K562 (cell line): ENCODE data around the gene TNN. TPM values are rescaled to one million over a fixed set of nuclear protein-coding genes. Genes with fewer than 3 reads are reported as not detected.
A peak's percentile ranks its signal among the peaks of the same experiment; 100 is the strongest.

Source experiments
- ATAC-seq: fragments of 200-7000 bp; cut with Tn5 transposase; 3 replicates; pipeline ENCODE4 v1.9.1; 2020; ENCODE audit warnings: moderate library complexity
- BruUV-seq: library from RNA; stranded (reverse); fragments of 400-500 nt; replicated peaks from 2 replicates; lab custom pipeline; 2021; lab: Mats Ljungman, UMichigan
- CTCF ChIA-PET: fragments of 300-600 bp; formaldehyde crosslinking; extraction: SDS; loops from one replicate; lab custom pipeline; 2021; ENCODE audit warnings: low intra/inter-chr PET ratio; lab: Yijun Ruan, JAX
- POLR2A ChIA-PET: fragments of 300-600, 350-650 bp; sonication (Branson Sonifier 250); formaldehyde crosslinking; extraction: SDS; loops from one replicate; lab custom pipeline; 2021; ENCODE audit warnings: antibody characterized with exemption, inconsistent platforms; lab: Yijun Ruan, JAX
- DNase-seq, 4 experiments: peaks; one replicate each; pipeline versions ENCODE4 v3.0.0 to v3.0.0-alpha.2; 2011 to 2018; ENCODE audit warnings: low spot score in 3 of 4, mixed read lengths in 3 of 4; ENCODE audit errors: extremely low read depth in 1 of 4
- FAIRE-seq: peaks from 2 replicates; lab custom pipeline; 2011; peaks lifted over from hg19 to GRCh38; lab: Jason Lieb, UNC
- H2AFZ ChIP-seq: 2 replicates; pipeline ENCODE4 v1.6.0; 2011; ENCODE audit warnings: low read depth, low read length, control low read depth, inconsistent platforms
- H3K27ac ChIP-seq: fragments of 200-600 bp; 3 replicates; pipeline ENCODE4 v1.8.0; 2011; ENCODE audit warnings: low read depth, mild to moderate bottlenecking, control low read depth, inconsistent platforms, low read length, moderate library complexity, mixed read lengths; ENCODE audit errors: extremely low read depth
- H3K27me3 ChIP-seq, 2 experiments: fragments of 300-600 bp in 1 of 2; 2 replicates in 1 of 2; 3 replicates in 1 of 2; pipeline versions ENCODE4 v1.6.0 to v1.8.0; 2011; ENCODE audit warnings: inconsistent platforms in 2 of 2, low read length in 2 of 2, mild to moderate bottlenecking in 1 of 2, mixed read lengths in 1 of 2, moderate library complexity in 1 of 2; ENCODE audit not compliant: control insufficient read depth in 2 of 2, insufficient read depth in 2 of 2
- H3K36me3 ChIP-seq: fragments of 300-600 bp; 3 replicates; pipeline ENCODE4 v1.8.0; 2011; ENCODE audit warnings: mild to moderate bottlenecking, low read length, inconsistent platforms; ENCODE audit not compliant: control insufficient read depth, insufficient read depth
- H3K4me1 ChIP-seq, 2 experiments: fragments of 200-600 bp in 1 of 2; replicated peaks in 1 of 2; 2 replicates in 1 of 2; 3 replicates in 1 of 2; pipeline versions ENCODE4 v1.5.1 to v1.8.0; 2011; ENCODE audit warnings: inconsistent platforms in 2 of 2, low read length in 2 of 2, mild to moderate bottlenecking in 1 of 2, mixed read lengths in 1 of 2, moderate library complexity in 1 of 2; ENCODE audit not compliant: control insufficient read depth in 2 of 2, insufficient read depth in 2 of 2
- H3K4me2 ChIP-seq: 2 replicates; pipeline ENCODE4 v1.6.1; 2011; ENCODE audit warnings: low read length, control low read depth, inconsistent platforms, mixed read lengths; ENCODE audit not compliant: insufficient read depth
- H3K4me3 ChIP-seq: fragments of 200-600 bp; sonication (generic), shearing (Covaris generic); 2 replicates; pipeline ENCODE4 v1.5.1; 2016; ENCODE audit warnings: control low read depth, inconsistent platforms
- H3K79me2 ChIP-seq: fragments of 200-600 bp; 3 replicates; pipeline ENCODE4 v1.8.0; 2011; ENCODE audit warnings: low read length, inconsistent platforms; ENCODE audit not compliant: control insufficient read depth, insufficient read depth
- H3K9ac ChIP-seq, 2 experiments: 2 replicates each; pipeline versions ENCODE4 v1.6.0 to v1.6.1; 2011; ENCODE audit warnings: low read depth in 2 of 2, low read length in 2 of 2, control low read depth in 1 of 2, inconsistent platforms in 1 of 2, mild to moderate bottlenecking in 1 of 2, mixed read lengths in 1 of 2; ENCODE audit not compliant: insufficient read depth in 1 of 2
- H3K9me1 ChIP-seq: one replicate; pipeline ENCODE4 v1.6.0; 2011; ENCODE audit warnings: inconsistent platforms, mild to moderate bottlenecking, low read length, moderate library complexity; ENCODE audit not compliant: control insufficient read depth, insufficient read depth
- H3K9me3 ChIP-seq: replicated peaks from 2 replicates; pipeline ENCODE4 v1.5.1; 2011; ENCODE audit warnings: low read depth, low read length, inconsistent platforms; ENCODE audit not compliant: control insufficient read depth, insufficient read depth
- H4K20me1 ChIP-seq: replicated peaks from 2 replicates; pipeline ENCODE4 v1.6.1; 2011; ENCODE audit warnings: low read length, inconsistent platforms, mixed read lengths; ENCODE audit not compliant: control insufficient read depth, insufficient read depth
- ATF7 ChIP-seq: fragments of 450-650 bp; IDR thresholded peaks from 2 replicates; pipeline ENCODE4 v1.7.1; 2014; ENCODE audit warnings: mild to moderate bottlenecking, moderate library complexity
- L3MBTL2 ChIP-seq: fragments of 450-650 bp; IDR thresholded peaks from 2 replicates; pipeline ENCODE4 v1.6.1; 2016; ENCODE audit warnings: mild to moderate bottlenecking, moderate library complexity
- WGBS: fragments of 100-300 bp; shearing (Covaris generic); methylation state at CpG from one replicate; pipeline ENCODE4 v1.1.6; 2016; ENCODE audit warnings: low coverage, mixed read lengths; ENCODE audit not compliant: insufficient coverage; ENCODE audit errors: missing lambda C conversion rate; 5-methylcytosine and 5-hydroxymethylcytosine counted together
- in situ Hi-C: fragments of 300-500 bp; cut with MboI; formaldehyde crosslinking; loops from 4 replicates; pipeline ENCODE4 v1.15.0; 2018; ENCODE audit warnings: inconsistent platforms, mixed read lengths
- intact Hi-C: fragments of 100-400 bp; cut with micrococcal nuclease; formaldehyde crosslinking; loops from 2 replicates; pipeline ENCODE4 v1.14.2; 2022
- polyA plus RNA-seq, 8 experiments: library from polyadenylated mRNA; depleted of rRNA in 4 of 8; stranded (reverse) in 5 of 8; unstranded in 3 of 8; fragments of >200 nt; fragmentation: Nextera tagmentation in 2 of 8; fragmentation: Illumina TruSeq in 1 of 8; extraction: Ambion mirVana in 2 of 8; extraction: Trizol in 1 of 8; gene quantifications; 2 replicates each; pipeline versions ENCODE4 v1.2.1 to v1.2.3, GENCODE V29; 2011 to 2014; ENCODE audit warnings: inconsistent platforms in 1 of 8, missing spikeins in 1 of 8
- total RNA-seq, 7 experiments: library from RNA; depleted of rRNA in 6 of 7; stranded (reverse); fragments of >200 nt in 6 of 7; fragmentation: Illumina TruSeq in 2 of 7; extraction: Trizol in 2 of 7; gene quantifications; 2 replicates each; pipeline versions ENCODE4 v1.2.1 to v1.2.3, GENCODE V29; 2011 to 2021; ENCODE audit warnings: low replicate concordance in 1 of 7
- TF ChIP-seq, protein P1 (sequence below): fragments of 450-650 bp; IDR thresholded peaks from 2 replicates; pipeline ENCODE4 v1.6.1; 2016; ENCODE audit warnings: mild to moderate bottlenecking, moderate library complexity
- TF ChIP-seq, protein P2 (sequence below): sonication (generic); formaldehyde crosslinking; IDR thresholded peaks from 2 replicates; pipeline ENCODE4 v1.5.0; 2020; ENCODE audit warnings: missing genetic modification reagents
- TF ChIP-seq, protein P3 (sequence below), 2 experiments: IDR thresholded peaks; 2 replicates each; pipeline ENCODE4 v1.6.1; 2011; ENCODE audit warnings: borderline replicate concordance in 1 of 2, control low read depth in 1 of 2, low read depth in 1 of 2, low read length in 1 of 2, mild to moderate bottlenecking in 1 of 2, mixed read lengths in 1 of 2, moderate library complexity in 1 of 2; ENCODE audit not compliant: insufficient read depth in 1 of 2, insufficient read length in 1 of 2, poor library complexity in 1 of 2, severe bottlenecking in 1 of 2; ENCODE audit errors: extremely low read depth in 1 of 2

TNN gene
- total and polyA plus RNA-seq, 9 of the 15 experiments (the other 6 are each of a cell fraction or from before 2014, with no cell fraction given), result 0.01 to 0.09 (median 0.07) TPM; not detected in 4

DNA sequence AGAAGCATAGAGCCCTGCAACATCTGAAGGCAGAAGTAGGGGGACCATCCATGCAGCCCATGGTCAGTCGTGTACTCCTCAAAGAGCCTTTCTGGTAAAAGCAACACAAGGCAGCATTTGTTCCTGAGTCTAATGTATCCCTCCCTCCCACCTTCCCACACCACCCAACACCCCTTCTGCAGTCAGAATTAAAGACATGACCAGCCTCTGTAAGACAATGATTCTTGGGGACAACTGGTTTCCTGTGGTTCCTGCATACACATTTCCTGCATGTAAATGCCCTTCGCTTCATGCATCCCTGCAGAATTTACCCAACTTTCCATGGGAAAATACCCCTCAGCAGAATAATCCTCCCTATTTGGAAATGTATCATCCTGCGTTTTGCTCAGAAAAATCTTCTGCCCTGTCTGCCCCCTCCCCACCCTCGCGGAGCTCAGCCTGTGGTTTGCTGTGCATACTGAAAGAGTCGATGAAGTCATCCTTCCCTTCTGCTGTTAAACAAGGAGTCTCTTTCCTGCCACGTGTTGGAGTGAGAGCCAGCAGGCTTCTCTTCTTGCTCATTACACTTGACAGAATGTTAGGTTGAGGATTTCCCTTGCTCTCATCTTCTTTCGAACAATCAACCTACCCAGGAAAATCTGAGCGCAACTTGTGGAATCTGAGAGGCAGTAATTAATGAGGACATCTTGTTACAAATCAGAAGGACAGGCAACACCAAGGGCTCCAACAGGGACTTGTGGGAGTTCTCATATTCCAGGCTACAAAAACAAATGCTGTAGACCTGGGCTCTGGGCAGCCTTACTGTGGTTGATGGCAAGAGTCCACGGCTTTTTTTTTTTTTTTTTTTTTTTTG, 4.7 kb downstream of the TNN start:
- CTCF ChIA-PET, result no interaction called here
- in situ Hi-C loops (no loop called here), intact Hi-C loops (no loop called here)
- BruUV-seq, result no TSS peak
- WGBS, result 2% methylated on average over 10 of the region's 10 CpGs
- Histone ChIP-seq H4K20me1 (no peaks in the 10 kb centered on the region), H2AFZ (no peak overlapping the region), H3K9ac (no peak overlapping the region), H3K4me1 (no peaks in the 10 kb centered on the region), H3K27ac (no peak overlapping the region), H3K79me2 (no peaks in the 10 kb centered on the region), H3K9me1 (no peaks in the 10 kb centered on the region), H3K4me2 (no peak overlapping the region), H3K4me3 (no peak overlapping the region), H3K9me3 (no peaks in the 10 kb centered on the region), H3K36me3 (no peaks in the 10 kb centered on the region), H3K27me3 (peaks cover 53 to 54% of the 10 kb centered on the region in 2 experiments)
- DNase-seq (no peak), FAIRE-seq (no peak), ATAC-seq (peak; percentile 52; the same call in 2 of the 3 replicates)
- POLR2A ChIA-PET, result no interaction called here
- peak; percentile 60; the same call in 1 of the 2 replicates for TF ChIP-seq L3MBTL2
- TF ChIP-seq, protein P1, sequence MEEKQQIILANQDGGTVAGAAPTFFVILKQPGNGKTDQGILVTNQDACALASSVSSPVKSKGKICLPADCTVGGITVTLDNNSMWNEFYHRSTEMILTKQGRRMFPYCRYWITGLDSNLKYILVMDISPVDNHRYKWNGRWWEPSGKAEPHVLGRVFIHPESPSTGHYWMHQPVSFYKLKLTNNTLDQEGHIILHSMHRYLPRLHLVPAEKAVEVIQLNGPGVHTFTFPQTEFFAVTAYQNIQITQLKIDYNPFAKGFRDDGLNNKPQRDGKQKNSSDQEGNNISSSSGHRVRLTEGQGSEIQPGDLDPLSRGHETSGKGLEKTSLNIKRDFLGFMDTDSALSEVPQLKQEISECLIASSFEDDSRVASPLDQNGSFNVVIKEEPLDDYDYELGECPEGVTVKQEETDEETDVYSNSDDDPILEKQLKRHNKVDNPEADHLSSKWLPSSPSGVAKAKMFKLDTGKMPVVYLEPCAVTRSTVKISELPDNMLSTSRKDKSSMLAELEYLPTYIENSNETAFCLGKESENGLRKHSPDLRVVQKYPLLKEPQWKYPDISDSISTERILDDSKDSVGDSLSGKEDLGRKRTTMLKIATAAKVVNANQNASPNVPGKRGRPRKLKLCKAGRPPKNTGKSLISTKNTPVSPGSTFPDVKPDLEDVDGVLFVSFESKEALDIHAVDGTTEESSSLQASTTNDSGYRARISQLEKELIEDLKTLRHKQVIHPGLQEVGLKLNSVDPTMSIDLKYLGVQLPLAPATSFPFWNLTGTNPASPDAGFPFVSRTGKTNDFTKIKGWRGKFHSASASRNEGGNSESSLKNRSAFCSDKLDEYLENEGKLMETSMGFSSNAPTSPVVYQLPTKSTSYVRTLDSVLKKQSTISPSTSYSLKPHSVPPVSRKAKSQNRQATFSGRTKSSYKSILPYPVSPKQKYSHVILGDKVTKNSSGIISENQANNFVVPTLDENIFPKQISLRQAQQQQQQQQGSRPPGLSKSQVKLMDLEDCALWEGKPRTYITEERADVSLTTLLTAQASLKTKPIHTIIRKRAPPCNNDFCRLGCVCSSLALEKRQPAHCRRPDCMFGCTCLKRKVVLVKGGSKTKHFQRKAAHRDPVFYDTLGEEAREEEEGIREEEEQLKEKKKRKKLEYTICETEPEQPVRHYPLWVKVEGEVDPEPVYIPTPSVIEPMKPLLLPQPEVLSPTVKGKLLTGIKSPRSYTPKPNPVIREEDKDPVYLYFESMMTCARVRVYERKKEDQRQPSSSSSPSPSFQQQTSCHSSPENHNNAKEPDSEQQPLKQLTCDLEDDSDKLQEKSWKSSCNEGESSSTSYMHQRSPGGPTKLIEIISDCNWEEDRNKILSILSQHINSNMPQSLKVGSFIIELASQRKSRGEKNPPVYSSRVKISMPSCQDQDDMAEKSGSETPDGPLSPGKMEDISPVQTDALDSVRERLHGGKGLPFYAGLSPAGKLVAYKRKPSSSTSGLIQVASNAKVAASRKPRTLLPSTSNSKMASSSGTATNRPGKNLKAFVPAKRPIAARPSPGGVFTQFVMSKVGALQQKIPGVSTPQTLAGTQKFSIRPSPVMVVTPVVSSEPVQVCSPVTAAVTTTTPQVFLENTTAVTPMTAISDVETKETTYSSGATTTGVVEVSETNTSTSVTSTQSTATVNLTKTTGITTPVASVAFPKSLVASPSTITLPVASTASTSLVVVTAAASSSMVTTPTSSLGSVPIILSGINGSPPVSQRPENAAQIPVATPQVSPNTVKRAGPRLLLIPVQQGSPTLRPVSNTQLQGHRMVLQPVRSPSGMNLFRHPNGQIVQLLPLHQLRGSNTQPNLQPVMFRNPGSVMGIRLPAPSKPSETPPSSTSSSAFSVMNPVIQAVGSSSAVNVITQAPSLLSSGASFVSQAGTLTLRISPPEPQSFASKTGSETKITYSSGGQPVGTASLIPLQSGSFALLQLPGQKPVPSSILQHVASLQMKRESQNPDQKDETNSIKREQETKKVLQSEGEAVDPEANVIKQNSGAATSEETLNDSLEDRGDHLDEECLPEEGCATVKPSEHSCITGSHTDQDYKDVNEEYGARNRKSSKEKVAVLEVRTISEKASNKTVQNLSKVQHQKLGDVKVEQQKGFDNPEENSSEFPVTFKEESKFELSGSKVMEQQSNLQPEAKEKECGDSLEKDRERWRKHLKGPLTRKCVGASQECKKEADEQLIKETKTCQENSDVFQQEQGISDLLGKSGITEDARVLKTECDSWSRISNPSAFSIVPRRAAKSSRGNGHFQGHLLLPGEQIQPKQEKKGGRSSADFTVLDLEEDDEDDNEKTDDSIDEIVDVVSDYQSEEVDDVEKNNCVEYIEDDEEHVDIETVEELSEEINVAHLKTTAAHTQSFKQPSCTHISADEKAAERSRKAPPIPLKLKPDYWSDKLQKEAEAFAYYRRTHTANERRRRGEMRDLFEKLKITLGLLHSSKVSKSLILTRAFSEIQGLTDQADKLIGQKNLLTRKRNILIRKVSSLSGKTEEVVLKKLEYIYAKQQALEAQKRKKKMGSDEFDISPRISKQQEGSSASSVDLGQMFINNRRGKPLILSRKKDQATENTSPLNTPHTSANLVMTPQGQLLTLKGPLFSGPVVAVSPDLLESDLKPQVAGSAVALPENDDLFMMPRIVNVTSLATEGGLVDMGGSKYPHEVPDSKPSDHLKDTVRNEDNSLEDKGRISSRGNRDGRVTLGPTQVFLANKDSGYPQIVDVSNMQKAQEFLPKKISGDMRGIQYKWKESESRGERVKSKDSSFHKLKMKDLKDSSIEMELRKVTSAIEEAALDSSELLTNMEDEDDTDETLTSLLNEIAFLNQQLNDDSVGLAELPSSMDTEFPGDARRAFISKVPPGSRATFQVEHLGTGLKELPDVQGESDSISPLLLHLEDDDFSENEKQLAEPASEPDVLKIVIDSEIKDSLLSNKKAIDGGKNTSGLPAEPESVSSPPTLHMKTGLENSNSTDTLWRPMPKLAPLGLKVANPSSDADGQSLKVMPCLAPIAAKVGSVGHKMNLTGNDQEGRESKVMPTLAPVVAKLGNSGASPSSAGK, result peak; percentile 61
- TF ChIP-seq, protein P2, sequence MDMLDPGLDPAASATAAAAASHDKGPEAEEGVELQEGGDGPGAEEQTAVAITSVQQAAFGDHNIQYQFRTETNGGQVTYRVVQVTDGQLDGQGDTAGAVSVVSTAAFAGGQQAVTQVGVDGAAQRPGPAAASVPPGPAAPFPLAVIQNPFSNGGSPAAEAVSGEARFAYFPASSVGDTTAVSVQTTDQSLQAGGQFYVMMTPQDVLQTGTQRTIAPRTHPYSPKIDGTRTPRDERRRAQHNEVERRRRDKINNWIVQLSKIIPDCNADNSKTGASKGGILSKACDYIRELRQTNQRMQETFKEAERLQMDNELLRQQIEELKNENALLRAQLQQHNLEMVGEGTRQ (CRISPR knock-in tag), result peak; percentile 8; the same call in 1 of the 2 replicates
- TF ChIP-seq, protein P3, sequence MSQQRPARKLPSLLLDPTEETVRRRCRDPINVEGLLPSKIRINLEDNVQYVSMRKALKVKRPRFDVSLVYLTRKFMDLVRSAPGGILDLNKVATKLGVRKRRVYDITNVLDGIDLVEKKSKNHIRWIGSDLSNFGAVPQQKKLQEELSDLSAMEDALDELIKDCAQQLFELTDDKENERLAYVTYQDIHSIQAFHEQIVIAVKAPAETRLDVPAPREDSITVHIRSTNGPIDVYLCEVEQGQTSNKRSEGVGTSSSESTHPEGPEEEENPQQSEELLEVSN (IDR thresholded peaks at IDR 0.05; ENCODE audit: borderline replicate concordance in 1 of 2, extremely low read depth in 1 of 2, insufficient read depth in 1 of 2, insufficient read length in 1 of 2, low read depth in 1 of 2, low read length in 1 of 2, poor library complexity in 1 of 2, severe bottlenecking in 1 of 2), result peak in 1 of 2 experiments; percentile 11
- TF ChIP-seq ATF7, result no peak
